ENCODE measurements around the gene FN1. TPM values are rescaled to one million over a fixed set of nuclear protein-coding genes. Genes with fewer than 3 reads are reported as not detected.
"Not testable (repeated sequence)": the region's sequence is repeated elsewhere in the genome, so short reads cannot be mapped to it uniquely, and the experiment has no call there.

The FN1 gene
- total RNA-seq, 1 donor from 2014 or later: 77.7 TPM

DNA sequence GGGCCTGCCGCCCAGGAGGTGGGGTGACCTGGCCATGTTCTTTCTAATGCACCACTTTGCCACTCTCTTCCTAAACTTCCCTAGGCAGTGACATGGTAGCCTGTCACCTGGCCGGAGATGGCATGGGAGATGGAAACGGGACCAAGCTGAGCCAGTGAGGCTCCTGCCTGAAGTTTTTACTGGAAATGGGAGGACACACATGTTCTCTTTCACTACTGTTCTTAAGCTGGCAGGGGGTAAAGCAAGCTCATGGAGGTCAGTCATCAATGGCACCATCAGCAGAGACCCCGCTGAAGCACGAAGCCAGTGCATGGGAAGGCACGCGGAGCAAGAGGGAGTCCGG, 73.3 kb downstream of the FN1 start:
- no peak for DNase-seq
- no peak for ATAC-seq (ENCODE audit: poor library complexity)
- intact Hi-C loops (cut with DNase I): no loop called here

DNA sequence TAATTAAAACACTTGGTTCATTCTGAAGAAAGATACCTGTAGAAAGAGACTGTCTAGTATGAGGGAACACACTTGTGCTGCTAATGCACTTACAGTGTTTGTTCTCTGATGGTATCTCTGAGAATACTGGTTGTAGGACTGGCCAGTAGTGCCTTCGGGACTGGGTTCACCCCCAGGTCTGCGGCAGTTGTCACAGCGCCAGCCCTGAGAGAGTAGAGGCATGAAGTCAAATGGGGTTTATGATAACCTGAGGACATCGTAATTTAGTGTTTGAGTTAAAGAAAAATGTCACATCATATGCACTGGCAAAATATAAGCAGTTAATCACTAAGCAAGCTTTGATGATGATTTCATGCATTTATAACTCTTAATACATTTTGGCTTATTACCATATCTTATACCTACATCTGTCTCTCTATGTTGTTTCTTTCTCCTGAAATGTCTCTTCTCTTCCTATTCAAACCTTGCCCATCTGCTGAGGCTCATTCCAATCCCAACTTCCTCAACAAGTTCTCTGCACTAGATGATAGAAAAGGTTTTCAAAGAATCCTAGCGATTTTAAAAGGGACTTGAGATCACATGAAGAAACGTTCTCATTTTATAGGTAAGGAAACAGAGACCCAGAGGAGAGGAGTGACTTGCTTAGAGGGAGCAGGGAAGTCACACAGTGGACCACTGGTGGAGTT, 73.8 kb downstream of the FN1 start:
- no peak for DNase-seq
- ATAC-seq (ENCODE audit: poor library complexity): no peak

DNA sequence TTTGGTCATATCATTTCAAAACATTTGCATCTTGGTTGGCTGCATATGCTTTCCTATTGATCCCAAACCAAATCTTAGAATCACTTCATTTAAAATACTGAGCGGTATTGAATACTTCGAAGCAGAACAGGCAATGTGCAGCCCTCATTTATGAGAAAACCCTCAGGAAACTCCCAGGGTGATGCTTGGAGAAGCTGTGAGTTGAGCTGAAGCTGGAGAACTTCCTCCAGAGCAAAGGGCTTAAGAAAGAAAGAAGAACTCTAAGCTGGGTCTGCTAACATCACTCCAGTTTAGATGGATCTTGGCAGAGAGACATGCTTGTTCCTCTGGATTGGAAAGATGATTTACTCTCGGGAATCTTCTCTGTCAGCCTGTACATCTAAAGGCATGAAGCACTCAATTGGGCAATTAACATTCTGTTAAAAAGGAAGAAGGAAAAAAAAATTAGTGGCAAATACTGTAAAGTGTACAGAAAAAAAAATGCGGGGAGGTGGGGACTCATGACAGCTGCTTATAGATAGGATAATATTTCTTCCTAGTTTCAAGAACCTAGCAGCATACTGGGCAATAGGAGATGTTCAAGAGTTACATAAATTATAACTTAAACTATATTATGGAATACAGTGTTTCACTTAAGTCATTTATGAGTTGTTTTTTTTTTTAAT, 74.5 kb downstream of the FN1 start:
- DNase-seq (no peak), ATAC-seq (ENCODE audit: poor library complexity) (no peak)
- intact Hi-C loops (cut with DNase I): no loop called here

More for the DNA sequence above, 73.8 kb downstream of the FN1 start:
- intact Hi-C loops (cut with DNase I): no loop called here

DNA sequence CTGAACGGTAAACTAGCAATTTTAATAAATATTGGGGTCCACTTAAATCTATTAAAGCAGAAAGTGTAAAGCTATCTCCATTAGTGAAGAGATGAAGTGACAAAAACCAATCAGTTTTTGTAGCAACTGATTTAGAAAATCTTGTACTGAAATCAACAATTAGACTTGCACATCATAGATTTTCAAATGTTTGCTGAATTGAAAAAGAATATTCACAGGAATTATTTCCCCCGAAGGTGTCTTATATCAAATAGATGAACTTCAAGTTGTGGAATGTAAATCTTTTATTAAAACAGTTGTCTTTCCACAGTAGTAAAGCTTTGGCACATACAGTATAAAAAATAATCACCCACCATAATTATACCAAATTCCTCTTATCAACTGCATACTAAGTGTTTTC, 75.3 kb downstream of the FN1 start:
- ATAC-seq (ENCODE audit: poor library complexity) (no peak), DNase-seq (no peak)
- intact Hi-C loops (cut with DNase I): no loop called here

DNA sequence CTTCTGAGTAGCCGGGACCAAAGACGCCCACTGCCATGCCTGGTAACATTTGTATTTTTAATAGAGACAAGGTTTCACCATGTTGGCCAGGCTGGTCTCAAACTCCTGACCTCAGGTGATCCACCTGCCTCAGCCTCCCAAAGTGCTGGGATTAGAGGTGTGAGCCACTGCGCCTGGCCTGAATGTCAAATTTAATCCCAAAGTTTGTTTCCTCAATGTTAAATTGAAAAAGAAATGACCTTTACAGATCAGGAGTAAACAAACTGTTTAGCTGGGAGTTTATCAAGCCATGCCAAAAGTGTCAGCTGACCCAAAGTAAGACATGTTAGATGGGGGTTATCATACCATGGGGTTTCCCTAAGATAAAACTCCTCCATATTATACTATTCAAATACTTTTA, 75.8 kb downstream of the FN1 start:
- DNase-seq; intact Hi-C loops (cut with DNase I); ATAC-seq (ENCODE audit: poor library complexity): not testable (repeated sequence)

- no peak for ATAC-seq (ENCODE audit: poor library complexity)
- no peak for DNase-seq
- intact Hi-C loops (cut with DNase I): no loop called here
Observed at GRCh38 chr2:215359576-215359922, 76.3 kb downstream of the FN1 start.

GRCh38 chr2:215358891-215359575, 76.8 kb downstream of the FN1 start:
- ATAC-seq (ENCODE audit: poor library complexity): no peak
- intact Hi-C loops (cut with DNase I): no loop called here
- no peak for DNase-seq

DNA sequence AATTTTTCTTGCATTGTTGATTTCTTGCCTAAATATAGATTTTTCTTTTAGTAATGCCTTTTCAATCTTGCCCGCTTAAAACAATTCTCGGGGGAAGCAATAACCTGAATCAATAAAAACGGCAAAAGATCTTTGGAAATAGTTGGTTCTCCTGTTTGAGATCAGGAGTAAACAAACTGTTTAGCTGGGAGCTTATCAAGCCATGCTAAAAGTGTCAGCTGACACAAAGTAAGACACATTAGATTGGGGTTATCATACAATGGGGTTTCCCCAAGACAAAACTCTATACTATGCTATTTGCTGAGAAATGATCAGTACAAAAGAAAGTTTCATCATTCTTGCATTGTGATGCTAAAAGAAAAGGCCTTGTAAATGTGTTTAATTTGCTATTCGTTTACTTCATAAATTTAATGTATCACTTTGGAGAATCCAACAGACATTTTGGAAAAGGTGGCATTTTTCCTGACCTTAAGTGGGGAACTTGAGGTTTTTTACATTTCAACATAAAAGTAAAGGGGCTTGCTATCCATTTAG, 77.5 kb downstream of the FN1 start:
- intact Hi-C loops (cut with DNase I): no loop called here

GRCh38 chr2:215357660-215358059, 78.2 kb downstream of the FN1 start:
- intact Hi-C loops (cut with DNase I): no loop called here
- ATAC-seq (ENCODE audit: poor library complexity) (no peak), DNase-seq (no peak)

More for the DNA sequence above, 77.5 kb downstream of the FN1 start:
- DNase-seq (no peak), ATAC-seq (ENCODE audit: poor library complexity) (no peak)

DNA sequence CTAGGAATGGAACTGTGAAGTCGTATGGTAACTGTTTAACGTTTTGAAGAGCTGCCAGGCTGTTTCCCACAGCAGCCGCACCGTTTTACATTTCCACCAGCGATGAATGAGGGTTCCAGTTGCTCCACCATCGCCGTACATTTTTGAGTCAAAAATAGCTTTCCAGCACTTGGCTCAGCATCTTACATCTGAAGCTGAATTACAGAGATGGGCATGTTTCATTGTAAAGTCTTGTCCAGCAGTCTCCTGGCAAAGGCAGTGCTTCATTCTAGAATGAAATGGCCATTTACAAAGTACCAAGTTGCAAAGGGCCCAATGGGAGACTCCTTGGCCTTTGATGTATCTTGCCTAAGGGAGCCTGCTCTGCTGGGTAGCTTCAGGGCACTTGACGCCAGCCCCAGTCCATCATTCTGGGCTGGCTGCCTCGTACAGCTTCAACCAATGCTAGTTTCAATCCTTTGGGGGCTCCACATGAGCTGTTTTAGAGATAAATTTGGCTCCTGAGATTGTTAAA, 78.9 kb downstream of the FN1 start:
- intact Hi-C loops (cut with DNase I): no loop called here
- ATAC-seq (ENCODE audit: poor library complexity) (no peak), DNase-seq (no peak)

DNA sequence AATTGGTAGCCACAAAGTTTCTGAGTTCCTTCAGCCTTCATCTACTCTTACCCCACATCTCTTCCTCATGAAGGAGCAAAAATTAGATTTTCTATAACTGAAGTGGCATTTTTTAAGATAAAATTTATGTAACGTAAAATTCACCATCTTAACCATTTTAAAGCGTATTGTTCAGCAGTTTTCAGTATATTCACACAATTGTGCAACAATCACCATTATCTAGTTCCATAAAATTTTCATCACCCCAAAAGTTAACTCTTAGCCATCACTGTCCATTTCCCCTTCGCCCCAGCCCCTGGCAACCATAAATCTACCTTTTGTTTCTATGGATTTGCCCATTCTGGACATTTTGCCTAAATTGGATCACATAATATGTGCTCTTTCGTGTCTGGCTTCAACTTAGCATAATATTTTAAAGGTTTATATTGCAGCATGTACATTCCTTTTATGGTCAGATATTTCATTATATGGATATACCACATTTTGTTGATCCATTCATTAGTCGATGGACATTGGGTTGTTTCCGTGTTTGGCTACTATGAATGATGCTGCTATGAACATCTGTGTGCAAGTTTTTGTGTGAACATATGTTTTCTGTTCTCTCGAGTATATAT, 79.4 kb downstream of the FN1 start:
- intact Hi-C loops (cut with DNase I): no loop called here
- no peak for DNase-seq
- no peak for ATAC-seq (ENCODE audit: poor library complexity)

DNA sequence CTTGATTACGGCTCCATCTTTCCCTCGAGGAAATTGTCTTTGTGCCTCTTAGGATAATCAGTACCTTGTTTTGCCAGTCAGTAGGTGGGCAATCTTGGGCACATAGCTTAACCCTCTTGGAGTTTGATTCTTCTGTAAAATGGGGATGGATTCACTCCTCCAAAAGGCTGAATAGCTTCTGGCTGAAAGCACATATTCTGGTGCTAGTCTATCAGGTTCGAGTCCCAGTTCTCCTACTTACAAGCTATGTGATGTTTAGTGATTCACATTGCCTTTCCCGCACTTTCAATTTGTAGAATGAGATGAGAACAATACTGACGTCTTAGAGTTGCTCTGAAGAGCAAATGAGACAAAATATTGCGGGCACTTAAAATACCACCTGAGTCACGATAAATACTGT, 80.1 kb downstream of the FN1 start:
- intact Hi-C loops (cut with DNase I): no loop called here
- DNase-seq: no peak
- ATAC-seq (ENCODE audit: poor library complexity): no peak

DNA sequence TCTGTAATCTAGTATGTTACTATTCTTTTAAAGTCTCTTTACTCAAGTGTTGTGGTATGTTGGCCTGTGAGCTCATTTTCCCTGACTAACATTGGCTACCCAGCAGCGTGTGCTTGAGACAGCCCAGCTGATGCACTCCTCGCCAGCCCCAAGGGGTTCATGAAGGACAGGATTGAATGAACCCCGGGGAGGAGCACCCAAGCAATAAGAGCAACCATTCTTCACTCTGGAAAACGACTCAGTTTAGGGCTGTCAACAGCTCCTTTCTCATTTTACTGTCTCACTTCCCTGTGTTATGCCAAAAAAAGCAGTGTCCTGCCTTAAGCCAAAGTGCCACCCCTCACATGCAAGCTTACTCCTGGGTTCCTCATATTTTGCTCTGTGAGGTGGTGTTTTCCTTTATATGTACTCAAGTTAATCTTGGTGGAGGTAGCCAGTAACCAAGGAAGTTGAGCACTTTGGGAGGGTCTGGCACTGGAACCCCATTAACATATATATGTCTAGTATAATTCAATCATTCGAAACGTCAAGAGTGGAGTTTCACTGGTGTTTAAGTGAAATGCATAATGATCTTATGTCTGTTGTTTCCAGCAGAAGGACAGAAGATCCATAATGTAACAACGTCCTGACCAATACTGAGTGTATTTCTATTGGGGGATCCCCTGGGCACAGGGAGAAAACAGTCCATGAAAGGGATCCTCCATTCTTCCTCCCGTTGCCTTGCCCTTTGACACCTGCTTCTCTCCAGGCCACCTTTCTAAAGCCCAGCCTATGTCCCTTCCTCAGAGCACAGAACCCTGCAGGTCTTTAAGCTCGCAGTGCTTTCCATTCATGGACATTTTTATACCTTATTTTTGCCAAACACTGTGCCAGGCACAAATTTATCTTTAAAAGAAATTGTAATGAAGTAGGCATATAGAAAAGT, 80.8 kb downstream of the FN1 start:
- ATAC-seq (ENCODE audit: poor library complexity) (no peak), DNase-seq (no peak)
- intact Hi-C loops (cut with DNase I): no loop called here

GRCh38 chr2:215352602-215353001, 83.3 kb downstream of the FN1 start:
- intact Hi-C loops (cut with DNase I): no loop called here
- DNase-seq (no peak), ATAC-seq (ENCODE audit: poor library complexity) (no peak)

DNA sequence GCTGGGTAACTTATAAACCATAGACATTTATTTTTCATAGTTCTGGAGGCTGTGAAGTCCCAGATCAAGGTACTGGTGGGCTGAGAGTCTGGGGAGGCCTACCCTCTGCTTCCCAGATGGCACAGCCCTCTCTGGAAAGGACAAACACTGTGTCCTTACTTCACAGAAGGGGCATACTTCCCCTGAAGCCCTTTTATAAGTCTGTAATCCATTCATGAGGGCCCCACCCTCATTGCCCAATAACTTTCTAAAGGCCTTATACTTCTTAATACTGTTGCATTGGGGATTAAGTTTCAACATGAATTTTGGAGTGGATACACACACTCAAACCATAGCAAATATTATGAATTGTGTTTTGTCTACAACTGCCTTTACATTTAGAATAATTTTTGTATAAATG, 88.0 kb downstream of the FN1 start:
- DNase-seq: no peak
- intact Hi-C loops (cut with DNase I): no loop called here
- ATAC-seq (ENCODE audit: poor library complexity): no peak

GRCh38 chr2:215338883-215339679, 96.8 kb downstream of the FN1 start:
- no peak for DNase-seq
- ATAC-seq (ENCODE audit: poor library complexity): no peak
- intact Hi-C loops (cut with DNase I): no loop called here

GRCh38 chr2:215332872-215333595, 102.8 kb downstream of the FN1 start:
- intact Hi-C loops (cut with DNase I): no loop called here
- no peak for ATAC-seq (ENCODE audit: poor library complexity)

More at GRCh38 chr2:215332872-215333595, 102.8 kb downstream of the FN1 start:
- no peak for DNase-seq

Measured in Right ventricle myocardium superior (tissue), 1 donor.